ENCODE results near the gene RBBP8NL. TPM values are rescaled to one million over a fixed set of nuclear protein-coding genes. Genes with fewer than 3 reads are reported as not detected.

Gene RBBP8NL
- total and polyA plus RNA-seq, 9 of the 15 experiments (the other 6 are each of a cell fraction or from before 2014, with no cell fraction given) = not detected

- Histone ChIP-seq H3K36me3 (ENCODE audit: control insufficient read depth, insufficient read depth, low read length) (peaks cover 17% of the 10 kb centered on the region), H3K27ac (ENCODE audit: extremely low read depth, low read depth, low read length) (no peak overlapping the region), H2AFZ (ENCODE audit: low read depth, low read length) (no peak overlapping the region), H3K4me1 (replicated peaks in 1 of 2; ENCODE audit: control insufficient read depth in 2 of 2, insufficient read depth in 2 of 2, low read length in 2 of 2) (peaks cover 0 to 58% of the 10 kb centered on the region in 2 experiments; a peak in 2 of 5 replicates), H3K79me2 (ENCODE audit: control insufficient read depth, insufficient read depth, low read length) (peaks cover 3% of the 10 kb centered on the region; the same call in 2 of the 3 replicates), H3K9me3 (replicated peaks; ENCODE audit: control insufficient read depth, insufficient read depth, low read depth, low read length) (no peaks in the 10 kb centered on the region), H3K9me1 (ENCODE audit: control insufficient read depth, insufficient read depth, low read length) (peaks cover 5% of the 10 kb centered on the region), H3K4me2 (ENCODE audit: insufficient read depth, low read length) (no peak overlapping the region), H3K4me3 (no peak overlapping the region), H4K20me1 (replicated peaks; ENCODE audit: control insufficient read depth, insufficient read depth, low read length) (no peaks in the 10 kb centered on the region), H3K9ac (ENCODE audit: insufficient read depth in 1 of 2, low read depth in 2 of 2, low read length in 2 of 2) (peak overlapping the region in 1 of 2 experiments; percentile 48; a peak in 1 of 4 replicates), H3K27me3 (ENCODE audit: control insufficient read depth in 2 of 2, insufficient read depth in 2 of 2, low read length in 2 of 2) (no peaks in the 10 kb centered on the region)
- TF ChIP-seq, protein P1, sequence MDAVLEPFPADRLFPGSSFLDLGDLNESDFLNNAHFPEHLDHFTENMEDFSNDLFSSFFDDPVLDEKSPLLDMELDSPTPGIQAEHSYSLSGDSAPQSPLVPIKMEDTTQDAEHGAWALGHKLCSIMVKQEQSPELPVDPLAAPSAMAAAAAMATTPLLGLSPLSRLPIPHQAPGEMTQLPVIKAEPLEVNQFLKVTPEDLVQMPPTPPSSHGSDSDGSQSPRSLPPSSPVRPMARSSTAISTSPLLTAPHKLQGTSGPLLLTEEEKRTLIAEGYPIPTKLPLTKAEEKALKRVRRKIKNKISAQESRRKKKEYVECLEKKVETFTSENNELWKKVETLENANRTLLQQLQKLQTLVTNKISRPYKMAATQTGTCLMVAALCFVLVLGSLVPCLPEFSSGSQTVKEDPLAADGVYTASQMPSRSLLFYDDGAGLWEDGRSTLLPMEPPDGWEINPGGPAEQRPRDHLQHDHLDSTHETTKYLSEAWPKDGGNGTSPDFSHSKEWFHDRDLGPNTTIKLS (IDR thresholded peaks at IDR 0.05; ENCODE audit: borderline replicate concordance, low read depth) = no peak
- peak; percentile 1 for TF ChIP-seq FIP1L1 (IDR thresholded peaks at IDR 0.05; ENCODE audit: low read depth, low read length, poor library complexity, severe bottlenecking)
- FAIRE-seq (no peak), DNase-seq (ENCODE audit: extremely low read depth in 1 of 4, low spot score in 3 of 4) (no peak), ATAC-seq (no peak)
- intact Hi-C loops (cut with micrococcal nuclease) (no loop called here), in situ Hi-C loops (cut with MboI) (no loop called here)
- WGBS (ENCODE audit: insufficient coverage, low coverage, missing lambda C conversion rate) = 85% methylated on average over 35 of the region's 44 CpGs
- CTCF ChIA-PET (ENCODE audit: low intra/inter-chr PET ratio) = no interaction called here
- POLR2A ChIA-PET = interaction anchor here (0.6 to 3.0 kb wide), 3 partner anchors 8 to 222 kb away, joined by 3 to 12 read pairs (median 3); partner anchors contain the start of gene RPS21
- BruUV-seq (replicated peaks) = no TSS peak
Observed at GRCh38 chr20:62394248-62395245, 32.8 kb downstream of the RBBP8NL start.

All from K562 (cell line).